HEK293 (cell line): ENCODE data around the gene LRCH4.

Source experiments
- GFI1B ChIP-seq: fragments of 450-650 bp; formaldehyde crosslinking; IDR thresholded peaks from 2 replicates; pipeline ENCODE4 v1.5.1; 2016; ENCODE audit warnings: missing biosample characterization, missing genetic modification characterization
- HOXA7 ChIP-seq: sonication (generic); formaldehyde crosslinking; IDR thresholded peaks from 2 replicates; pipeline ENCODE4 v1.8.1; 2022; ENCODE audit warnings: missing genetic modification reagents, borderline replicate concordance
- HOXC10 ChIP-seq: sonication (generic); formaldehyde crosslinking; IDR thresholded peaks from 2 replicates; pipeline ENCODE4 v1.8.1; 2023; ENCODE audit warnings: mild to moderate bottlenecking, missing genetic modification reagents
- HOXD13 ChIP-seq: sonication (generic); formaldehyde crosslinking; IDR thresholded peaks from 2 replicates; pipeline ENCODE4 v1.8.0; 2022; ENCODE audit warnings: missing genetic modification reagents, borderline replicate concordance
- KLF8 ChIP-seq: fragments of 450-650 bp; formaldehyde crosslinking; IDR thresholded peaks from 2 replicates; pipeline ENCODE4 v1.5.1; 2016; ENCODE audit warnings: missing biosample characterization, missing genetic modification characterization
- KLF9 ChIP-seq: fragments of 450-650 bp; formaldehyde crosslinking; IDR thresholded peaks from 2 replicates; pipeline ENCODE4 v1.5.1; 2016; ENCODE audit warnings: missing biosample characterization, missing genetic modification characterization, low read depth
- YY2 ChIP-seq: fragments of 450-650 bp; formaldehyde crosslinking; IDR thresholded peaks from 2 replicates; pipeline ENCODE4 v1.5.1; 2016; ENCODE audit warnings: missing biosample characterization, missing genetic modification characterization
- ZFP69B ChIP-seq: fragments of 450-650 bp; formaldehyde crosslinking; IDR thresholded peaks from 2 replicates; pipeline ENCODE4 v1.5.1; 2016; ENCODE audit warnings: missing biosample characterization, missing genetic modification characterization
- ZNF16 ChIP-seq: fragments of 450-650 bp; formaldehyde crosslinking; IDR thresholded peaks from 2 replicates; pipeline ENCODE4 v1.5.1; 2016; ENCODE audit warnings: low read depth, missing biosample characterization, missing genetic modification characterization
- ZNF174 ChIP-seq: fragments of 450-650 bp; formaldehyde crosslinking; IDR thresholded peaks from 2 replicates; pipeline ENCODE4 v1.5.0; 2017; ENCODE audit warnings: missing biosample characterization, mild to moderate bottlenecking, missing genetic modification characterization
- ZNF211 ChIP-seq: fragments of 450-650 bp; formaldehyde crosslinking; IDR thresholded peaks from 2 replicates; pipeline ENCODE4 v1.5.1; 2016; ENCODE audit warnings: low read depth, missing biosample characterization, missing genetic modification characterization
- ZNF23 ChIP-seq: fragments of 450-650 bp; formaldehyde crosslinking; IDR thresholded peaks from 2 replicates; pipeline ENCODE4 v1.5.1; 2016; ENCODE audit warnings: missing biosample characterization, missing genetic modification characterization, borderline replicate concordance
- ZNF24 ChIP-seq: fragments of 450-650 bp; formaldehyde crosslinking; IDR thresholded peaks from 2 replicates; pipeline ENCODE4 v1.5.1; 2016; ENCODE audit warnings: missing biosample characterization, missing genetic modification characterization
- ZNF248 ChIP-seq: fragments of 450-650 bp; formaldehyde crosslinking; IDR thresholded peaks from 2 replicates; pipeline ENCODE4 v1.5.1; 2017; ENCODE audit warnings: missing biosample characterization, missing genetic modification characterization
- ZNF274 ChIP-seq, 2 experiments: fragments of 200-500 bp in 1 of 2; fragments of 450-650 bp in 1 of 2; sonication (Bioruptor generic) in 1 of 2; formaldehyde crosslinking in 1 of 2; IDR thresholded peaks; 2 replicates each; pipeline versions ENCODE4 v1.5.1 to v1.6.1; 2014 to 2016; ENCODE audit warnings: borderline replicate concordance in 1 of 2, inconsistent platforms in 1 of 2, low read length in 1 of 2, missing biosample characterization in 1 of 2, missing genetic modification characterization in 1 of 2
- ZNF302 ChIP-seq: fragments of 450-650 bp; formaldehyde crosslinking; IDR thresholded peaks from 2 replicates; pipeline ENCODE4 v1.5.1; 2016; ENCODE audit warnings: missing biosample characterization, missing genetic modification characterization, low read depth
- ZNF324 ChIP-seq: fragments of 450-650 bp; formaldehyde crosslinking; IDR thresholded peaks from 2 replicates; pipeline ENCODE4 v1.5.1; 2016; ENCODE audit warnings: missing biosample characterization, missing genetic modification characterization
- ZNF350 ChIP-seq: fragments of 450-650 bp; formaldehyde crosslinking; IDR thresholded peaks from 2 replicates; pipeline ENCODE4 v1.5.0; 2017; ENCODE audit warnings: missing biosample characterization, mild to moderate bottlenecking, missing genetic modification characterization
- ZNF555 ChIP-seq: fragments of 450-650 bp; formaldehyde crosslinking; conservative IDR thresholded peaks from 2 replicates; pipeline ENCODE4 v1.5.1; 2017; ENCODE audit warnings: missing biosample characterization, mild to moderate bottlenecking, missing genetic modification characterization, inconsistent platforms
- ZNF558 ChIP-seq: fragments of 450-650 bp; formaldehyde crosslinking; IDR thresholded peaks from 2 replicates; pipeline ENCODE4 v1.5.1; 2016; ENCODE audit warnings: missing biosample characterization, missing genetic modification characterization
- ZNF585B ChIP-seq: fragments of 450-650 bp; formaldehyde crosslinking; IDR thresholded peaks from 2 replicates; pipeline ENCODE4 v1.5.1; 2016; ENCODE audit warnings: missing biosample characterization, missing genetic modification characterization
- ZNF610 ChIP-seq: fragments of 450-650 bp; formaldehyde crosslinking; IDR thresholded peaks from 2 replicates; pipeline ENCODE4 v1.5.1; 2016; ENCODE audit warnings: missing biosample characterization, missing genetic modification characterization, borderline replicate concordance
- ZNF629 ChIP-seq: fragments of 450-650 bp; formaldehyde crosslinking; IDR thresholded peaks from 2 replicates; pipeline ENCODE4 v1.5.1; 2017; ENCODE audit warnings: missing biosample characterization, missing genetic modification characterization
- ZNF677 ChIP-seq: fragments of 450-650 bp; IDR thresholded peaks from 2 replicates; pipeline ENCODE4 v1.5.0; 2018; ENCODE audit warnings: missing biosample characterization, mild to moderate bottlenecking, missing genetic modification characterization, moderate library complexity
- ZNF701 ChIP-seq: fragments of 450-650 bp; formaldehyde crosslinking; IDR thresholded peaks from 2 replicates; pipeline ENCODE4 v1.5.1; 2016; ENCODE audit warnings: missing biosample characterization, missing genetic modification characterization
- TF ChIP-seq, protein P1 (sequence below): fragments of 450-650 bp; formaldehyde crosslinking; IDR thresholded peaks from 2 replicates; pipeline ENCODE4 v1.5.1; 2016; ENCODE audit warnings: missing biosample characterization, missing genetic modification characterization
- TF ChIP-seq, protein P2 (sequence below): fragments of 450-650 bp; formaldehyde crosslinking; IDR thresholded peaks from 2 replicates; pipeline ENCODE4 v1.5.1; 2016; ENCODE audit warnings: missing biosample characterization, missing genetic modification characterization
- TF ChIP-seq, protein P3 (sequence below): fragments of 450-650 bp; formaldehyde crosslinking; IDR thresholded peaks from 2 replicates; pipeline ENCODE4 v1.5.1; 2016; ENCODE audit warnings: missing biosample characterization, missing genetic modification characterization, borderline replicate concordance
- TF ChIP-seq, protein P4 (sequence below): fragments of 450-650 bp; formaldehyde crosslinking; IDR thresholded peaks from 2 replicates; pipeline ENCODE4 v1.5.1; 2017; ENCODE audit warnings: missing biosample characterization, missing genetic modification characterization

Gene LRCH4

DNA sequence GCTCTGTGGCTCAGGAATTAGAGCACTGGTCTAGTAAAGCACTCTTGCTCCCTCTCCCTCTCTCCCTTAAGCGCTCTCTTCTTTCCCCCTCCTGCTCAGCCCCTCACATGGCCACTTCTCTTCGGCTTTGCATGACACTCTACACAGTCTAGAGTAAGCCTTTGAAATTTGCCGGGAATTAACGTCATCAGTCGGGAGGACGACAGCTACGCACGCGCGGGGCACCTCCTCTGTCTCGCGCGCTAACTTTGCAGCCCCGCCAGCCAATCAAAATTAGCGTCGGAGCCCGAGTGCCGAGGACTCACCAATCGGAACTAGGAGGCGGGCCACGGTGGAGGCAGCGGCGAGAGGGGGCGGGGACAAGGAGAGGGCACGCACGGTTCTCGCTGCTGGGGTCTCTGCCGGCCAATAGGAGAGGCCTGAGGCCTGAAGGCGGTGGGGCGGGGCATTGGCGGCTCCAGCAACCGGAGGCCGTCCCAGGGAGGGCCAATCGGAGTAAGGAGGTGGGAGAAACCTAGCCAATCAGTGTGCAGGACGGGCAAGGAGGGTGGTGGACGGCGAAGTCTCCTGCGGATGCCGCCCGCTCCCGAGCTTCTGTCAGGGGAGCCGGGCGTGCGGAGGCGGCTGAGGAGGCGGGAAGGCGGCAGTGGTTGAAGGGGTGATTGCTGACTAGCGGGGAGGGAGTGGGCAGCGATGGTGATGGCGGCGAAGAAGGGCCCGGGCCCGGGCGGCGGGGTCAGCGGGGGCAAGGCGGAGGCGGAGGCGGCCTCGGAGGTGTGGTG lies 47.1 kb downstream of the LRCH4 start, which contains the start of gene AGFG2 (continued):
- TF ChIP-seq ZNF274 (IDR thresholded peaks at IDR 0.05; ENCODE audit: low read length) (no peak), ZNF274 (tag by site-specific recombination; IDR thresholded peaks at IDR 0.05; ENCODE audit: borderline replicate concordance) (no peak), ZNF585B (tag by site-specific recombination) (no peak), ZNF350 (tag by site-specific recombination) (no peak), ZNF677 (tag by site-specific recombination) (no peak), ZFP69B (tag by site-specific recombination) (peak; percentile 67), GFI1B (tag by site-specific recombination) (no peak), ZNF211 (tag by site-specific recombination) (no peak), ZNF555 (tag by site-specific recombination) (no peak), ZNF324 (tag by site-specific recombination) (peak; percentile 54; the same call in 1 of the 2 replicates), ZNF248 (tag by site-specific recombination) (no peak), ZNF610 (tag by site-specific recombination) (no peak), ZNF24 (tag by site-specific recombination) (0 out of 2 replicates have a peak, but pooled peaks have one; percentile 61), ZNF23 (tag by site-specific recombination) (no peak), HOXA7 (no peak), ZNF16 (no peak), HOXD13 (CRISPR knock-in tag) (no peak), ZNF701 (tag by site-specific recombination) (no peak), HOXC10 (no peak), ZNF558 (tag by site-specific recombination) (0 out of 2 replicates have a peak, but pooled peaks have one; percentile 15), KLF8 (tag by site-specific recombination) (peak; percentile 94), ZNF174 (tag by site-specific recombination) (no peak), KLF9 (tag by site-specific recombination) (peak; percentile 89), YY2 (tag by site-specific recombination) (peak; percentile 87), ZNF629 (tag by site-specific recombination) (peak; percentile 94), ZNF302 (tag by site-specific recombination) (no peak)
- TF ChIP-seq, protein P1, sequence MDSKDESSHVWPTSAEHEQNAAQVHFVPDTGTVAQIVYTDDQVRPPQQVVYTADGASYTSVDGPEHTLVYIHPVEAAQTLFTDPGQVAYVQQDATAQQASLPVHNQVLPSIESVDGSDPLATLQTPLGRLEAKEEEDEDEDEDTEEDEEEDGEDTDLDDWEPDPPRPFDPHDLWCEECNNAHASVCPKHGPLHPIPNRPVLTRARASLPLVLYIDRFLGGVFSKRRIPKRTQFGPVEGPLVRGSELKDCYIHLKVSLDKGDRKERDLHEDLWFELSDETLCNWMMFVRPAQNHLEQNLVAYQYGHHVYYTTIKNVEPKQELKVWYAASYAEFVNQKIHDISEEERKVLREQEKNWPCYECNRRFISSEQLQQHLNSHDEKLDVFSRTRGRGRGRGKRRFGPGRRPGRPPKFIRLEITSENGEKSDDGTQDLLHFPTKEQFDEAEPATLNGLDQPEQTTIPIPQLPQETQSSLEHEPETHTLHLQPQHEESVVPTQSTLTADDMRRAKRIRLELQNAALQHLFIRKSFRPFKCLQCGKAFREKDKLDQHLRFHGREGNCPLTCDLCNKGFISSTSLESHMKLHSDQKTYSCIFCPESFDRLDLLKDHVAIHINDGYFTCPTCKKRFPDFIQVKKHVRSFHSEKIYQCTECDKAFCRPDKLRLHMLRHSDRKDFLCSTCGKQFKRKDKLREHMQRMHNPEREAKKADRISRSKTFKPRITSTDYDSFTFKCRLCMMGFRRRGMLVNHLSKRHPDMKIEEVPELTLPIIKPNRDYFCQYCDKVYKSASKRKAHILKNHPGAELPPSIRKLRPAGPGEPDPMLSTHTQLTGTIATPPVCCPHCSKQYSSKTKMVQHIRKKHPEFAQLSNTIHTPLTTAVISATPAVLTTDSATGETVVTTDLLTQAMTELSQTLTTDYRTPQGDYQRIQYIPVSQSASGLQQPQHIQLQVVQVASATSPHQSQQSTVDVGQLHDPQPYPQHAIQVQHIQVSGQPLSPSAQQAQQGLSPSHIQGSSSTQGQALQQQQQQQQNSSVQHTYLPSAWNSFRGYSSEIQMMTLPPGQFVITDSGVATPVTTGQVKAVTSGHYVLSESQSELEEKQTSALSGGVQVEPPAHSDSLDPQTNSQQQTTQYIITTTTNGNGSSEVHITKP (tag by site-specific recombination) = peak; percentile 3; the same call in 1 of the 2 replicates
- TF ChIP-seq, protein P2, sequence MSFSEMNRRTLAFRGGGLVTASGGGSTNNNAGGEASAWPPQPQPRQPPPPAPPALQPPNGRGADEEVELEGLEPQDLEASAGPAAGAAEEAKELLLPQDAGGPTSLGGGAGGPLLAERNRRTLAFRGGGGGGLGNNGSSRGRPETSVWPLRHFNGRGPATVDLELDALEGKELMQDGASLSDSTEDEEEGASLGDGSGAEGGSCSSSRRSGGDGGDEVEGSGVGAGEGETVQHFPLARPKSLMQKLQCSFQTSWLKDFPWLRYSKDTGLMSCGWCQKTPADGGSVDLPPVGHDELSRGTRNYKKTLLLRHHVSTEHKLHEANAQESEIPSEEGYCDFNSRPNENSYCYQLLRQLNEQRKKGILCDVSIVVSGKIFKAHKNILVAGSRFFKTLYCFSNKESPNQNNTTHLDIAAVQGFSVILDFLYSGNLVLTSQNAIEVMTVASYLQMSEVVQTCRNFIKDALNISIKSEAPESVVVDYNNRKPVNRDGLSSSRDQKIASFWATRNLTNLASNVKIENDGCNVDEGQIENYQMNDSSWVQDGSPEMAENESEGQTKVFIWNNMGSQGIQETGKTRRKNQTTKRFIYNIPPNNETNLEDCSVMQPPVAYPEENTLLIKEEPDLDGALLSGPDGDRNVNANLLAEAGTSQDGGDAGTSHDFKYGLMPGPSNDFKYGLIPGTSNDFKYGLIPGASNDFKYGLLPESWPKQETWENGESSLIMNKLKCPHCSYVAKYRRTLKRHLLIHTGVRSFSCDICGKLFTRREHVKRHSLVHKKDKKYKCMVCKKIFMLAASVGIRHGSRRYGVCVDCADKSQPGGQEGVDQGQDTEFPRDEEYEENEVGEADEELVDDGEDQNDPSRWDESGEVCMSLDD (tag by site-specific recombination) = peak; percentile 66
- TF ChIP-seq, protein P3, sequence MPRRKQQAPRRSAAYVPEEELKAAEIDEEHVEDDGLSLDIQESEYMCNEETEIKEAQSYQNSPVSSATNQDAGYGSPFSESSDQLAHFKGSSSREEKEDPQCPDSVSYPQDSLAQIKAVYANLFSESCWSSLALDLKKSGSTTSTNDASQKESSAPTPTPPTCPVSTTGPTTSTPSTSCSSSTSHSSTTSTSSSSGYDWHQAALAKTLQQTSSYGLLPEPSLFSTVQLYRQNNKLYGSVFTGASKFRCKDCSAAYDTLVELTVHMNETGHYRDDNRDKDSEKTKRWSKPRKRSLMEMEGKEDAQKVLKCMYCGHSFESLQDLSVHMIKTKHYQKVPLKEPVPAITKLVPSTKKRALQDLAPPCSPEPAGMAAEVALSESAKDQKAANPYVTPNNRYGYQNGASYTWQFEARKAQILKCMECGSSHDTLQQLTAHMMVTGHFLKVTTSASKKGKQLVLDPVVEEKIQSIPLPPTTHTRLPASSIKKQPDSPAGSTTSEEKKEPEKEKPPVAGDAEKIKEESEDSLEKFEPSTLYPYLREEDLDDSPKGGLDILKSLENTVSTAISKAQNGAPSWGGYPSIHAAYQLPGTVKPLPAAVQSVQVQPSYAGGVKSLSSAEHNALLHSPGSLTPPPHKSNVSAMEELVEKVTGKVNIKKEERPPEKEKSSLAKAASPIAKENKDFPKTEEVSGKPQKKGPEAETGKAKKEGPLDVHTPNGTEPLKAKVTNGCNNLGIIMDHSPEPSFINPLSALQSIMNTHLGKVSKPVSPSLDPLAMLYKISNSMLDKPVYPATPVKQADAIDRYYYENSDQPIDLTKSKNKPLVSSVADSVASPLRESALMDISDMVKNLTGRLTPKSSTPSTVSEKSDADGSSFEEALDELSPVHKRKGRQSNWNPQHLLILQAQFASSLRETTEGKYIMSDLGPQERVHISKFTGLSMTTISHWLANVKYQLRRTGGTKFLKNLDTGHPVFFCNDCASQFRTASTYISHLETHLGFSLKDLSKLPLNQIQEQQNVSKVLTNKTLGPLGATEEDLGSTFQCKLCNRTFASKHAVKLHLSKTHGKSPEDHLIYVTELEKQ (tag by site-specific recombination) = no peak
- TF ChIP-seq, protein P4, sequence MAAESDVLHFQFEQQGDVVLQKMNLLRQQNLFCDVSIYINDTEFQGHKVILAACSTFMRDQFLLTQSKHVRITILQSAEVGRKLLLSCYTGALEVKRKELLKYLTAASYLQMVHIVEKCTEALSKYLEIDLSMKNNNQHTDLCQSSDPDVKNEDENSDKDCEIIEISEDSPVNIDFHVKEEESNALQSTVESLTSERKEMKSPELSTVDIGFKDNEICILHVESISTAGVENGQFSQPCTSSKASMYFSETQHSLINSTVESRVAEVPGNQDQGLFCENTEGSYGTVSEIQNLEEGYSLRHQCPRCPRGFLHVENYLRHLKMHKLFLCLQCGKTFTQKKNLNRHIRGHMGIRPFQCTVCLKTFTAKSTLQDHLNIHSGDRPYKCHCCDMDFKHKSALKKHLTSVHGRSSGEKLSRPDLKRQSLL (tag by site-specific recombination) = peak; percentile 94
